T47D (cell line): Measurements from ENCODE around the gene ZNF215.
"Not testable (repeated sequence)": the region's sequence is repeated elsewhere in the genome, so short reads cannot be mapped to it uniquely, and the experiment has no call there.

Experiments used
- DNase-seq, 2 experiments: peaks; one replicate each; pipeline versions ENCODE4 v3.0.0 to v3.0.0-alpha.2; 2011 to 2012; ENCODE audit warnings: low read depth in 1 of 2, low spot score in 1 of 2
- JUND ChIP-seq: IDR thresholded peaks from 2 replicates; pipeline ENCODE4 v1.6.1; 2012; ENCODE audit warnings: low read depth
- in situ Hi-C: cut with HindIII; loops from 2 replicates; pipeline ENCODE4 v1.10.0; 2016; ENCODE audit warnings: low sequenced_read_pairs, low pct_unique_long_range_greater_than_20kb

ZNF215 gene

DNA sequence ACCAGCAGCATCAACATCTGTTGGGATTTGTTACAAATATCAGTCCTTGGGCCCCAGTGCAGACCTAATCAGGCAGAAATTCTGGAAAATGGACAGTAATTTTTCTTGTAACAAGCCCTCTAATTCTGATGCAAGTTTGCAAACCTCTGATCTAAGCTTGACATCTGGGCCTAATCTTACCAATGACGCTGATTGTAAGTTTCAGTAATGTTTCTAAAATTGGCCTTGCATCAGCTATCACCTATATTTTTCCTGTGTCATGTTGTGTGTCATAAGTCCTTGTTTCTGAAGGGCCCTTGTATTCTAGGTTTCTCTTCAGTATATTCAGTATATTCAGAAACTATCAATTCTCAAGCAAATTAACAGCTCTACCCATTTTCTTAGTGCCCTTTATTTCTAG, 36.4 kb downstream of the ZNF215 start:
- TF ChIP-seq JUND: no peak
- in situ Hi-C loops: no loop called here
- DNase-seq: no peak

DNA sequence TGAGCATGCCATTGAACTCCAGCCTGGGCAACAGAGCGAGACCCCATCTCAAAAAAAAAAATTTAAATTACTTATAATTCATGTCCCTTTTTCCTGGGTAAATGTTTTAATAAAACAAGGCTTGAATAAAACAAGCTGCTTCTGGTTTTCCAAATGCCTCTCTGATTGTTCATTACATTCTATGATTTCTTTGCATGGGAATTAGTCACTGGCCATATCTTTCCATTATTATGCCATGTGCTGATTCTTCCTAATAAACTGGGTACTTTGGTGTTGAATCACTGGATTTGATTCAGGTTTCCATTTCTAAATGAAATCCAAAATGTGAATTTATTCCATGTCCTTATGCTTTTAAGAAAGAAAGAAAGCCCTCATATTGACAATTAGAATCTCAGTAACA, 42.6 kb downstream of the ZNF215 start:
- in situ Hi-C loops: no loop called here
- DNase-seq: no peak
- TF ChIP-seq JUND: no peak

DNA sequence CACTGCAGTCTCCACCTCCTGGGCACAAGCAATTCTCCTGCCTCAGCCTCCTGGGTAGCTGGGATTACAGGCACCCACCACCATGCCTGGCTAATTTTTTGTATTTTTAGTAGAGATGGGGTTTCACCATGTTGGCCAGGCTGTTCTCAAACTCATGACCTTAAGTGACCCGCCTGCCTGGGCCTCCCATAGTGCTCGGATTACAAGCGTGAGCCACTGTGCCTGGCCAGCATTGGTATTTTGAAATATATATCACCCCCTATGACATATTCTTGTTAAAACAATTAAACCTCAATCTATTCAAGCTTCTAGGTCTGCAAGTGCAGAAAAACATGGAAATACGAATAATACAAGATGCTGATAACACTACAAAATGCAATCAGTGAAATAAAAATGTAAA, 43.6 kb downstream of the ZNF215 start:
- in situ Hi-C loops, DNase-seq: not testable (repeated sequence)

- no peak for TF ChIP-seq JUND
- no peak for DNase-seq
- in situ Hi-C loops: no loop called here
Observed at GRCh38 chr11:6979365-6979764, 53.1 kb downstream of the ZNF215 start.

DNA sequence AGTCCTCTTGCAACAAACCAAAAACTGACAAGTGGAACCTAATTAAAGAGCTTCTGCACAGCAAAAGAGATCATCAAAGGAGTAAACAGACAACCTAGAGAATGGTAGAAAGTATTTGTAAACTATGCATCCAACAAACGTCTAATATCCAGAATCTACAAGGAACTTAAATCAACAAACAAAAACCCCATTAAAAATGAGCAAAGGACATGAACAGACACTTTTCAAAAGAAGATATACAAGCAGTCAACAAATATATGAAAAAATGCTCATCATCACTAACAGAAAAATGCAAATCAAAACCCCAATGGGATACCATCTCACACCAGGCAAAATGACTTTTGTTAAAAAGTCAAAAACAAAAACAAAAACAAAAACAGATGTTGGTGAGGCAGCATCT, 60.3 kb downstream of the ZNF215 start:
- no peak for DNase-seq
- TF ChIP-seq JUND: no peak
- in situ Hi-C loops: no loop called here

- no peak for DNase-seq
- in situ Hi-C loops: no loop called here
- TF ChIP-seq JUND: no peak
Observed at GRCh38 chr11:6988506-6988905, 62.3 kb downstream of the ZNF215 start.

DNA sequence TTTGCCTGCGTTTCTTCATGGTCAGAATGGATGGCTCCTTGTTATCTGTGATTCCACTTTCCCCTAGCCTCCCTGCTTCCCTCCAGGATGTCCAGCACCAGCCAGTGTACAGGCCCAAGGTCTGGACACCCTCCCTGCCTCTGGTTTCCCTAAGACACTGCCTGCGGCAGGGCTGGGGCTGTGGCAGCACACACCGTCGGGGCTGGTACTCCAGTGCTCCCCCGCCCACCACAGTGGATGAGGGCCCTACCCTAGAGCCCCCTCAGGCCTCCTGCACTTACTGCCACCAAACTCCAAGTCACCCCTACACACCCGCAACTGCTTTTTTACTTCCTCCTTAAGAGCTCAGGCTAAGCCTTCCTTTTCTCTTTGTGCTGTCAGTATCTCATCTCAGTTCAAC, 65.0 kb downstream of the ZNF215 start:
- in situ Hi-C loops: no loop called here

GRCh38 chr11:6992026-6992425, 65.8 kb downstream of the ZNF215 start:
- no peak for TF ChIP-seq JUND
- in situ Hi-C loops: no loop called here

More for the DNA sequence above, 65.0 kb downstream of the ZNF215 start:
- DNase-seq: no peak
- TF ChIP-seq JUND: no peak

DNA sequence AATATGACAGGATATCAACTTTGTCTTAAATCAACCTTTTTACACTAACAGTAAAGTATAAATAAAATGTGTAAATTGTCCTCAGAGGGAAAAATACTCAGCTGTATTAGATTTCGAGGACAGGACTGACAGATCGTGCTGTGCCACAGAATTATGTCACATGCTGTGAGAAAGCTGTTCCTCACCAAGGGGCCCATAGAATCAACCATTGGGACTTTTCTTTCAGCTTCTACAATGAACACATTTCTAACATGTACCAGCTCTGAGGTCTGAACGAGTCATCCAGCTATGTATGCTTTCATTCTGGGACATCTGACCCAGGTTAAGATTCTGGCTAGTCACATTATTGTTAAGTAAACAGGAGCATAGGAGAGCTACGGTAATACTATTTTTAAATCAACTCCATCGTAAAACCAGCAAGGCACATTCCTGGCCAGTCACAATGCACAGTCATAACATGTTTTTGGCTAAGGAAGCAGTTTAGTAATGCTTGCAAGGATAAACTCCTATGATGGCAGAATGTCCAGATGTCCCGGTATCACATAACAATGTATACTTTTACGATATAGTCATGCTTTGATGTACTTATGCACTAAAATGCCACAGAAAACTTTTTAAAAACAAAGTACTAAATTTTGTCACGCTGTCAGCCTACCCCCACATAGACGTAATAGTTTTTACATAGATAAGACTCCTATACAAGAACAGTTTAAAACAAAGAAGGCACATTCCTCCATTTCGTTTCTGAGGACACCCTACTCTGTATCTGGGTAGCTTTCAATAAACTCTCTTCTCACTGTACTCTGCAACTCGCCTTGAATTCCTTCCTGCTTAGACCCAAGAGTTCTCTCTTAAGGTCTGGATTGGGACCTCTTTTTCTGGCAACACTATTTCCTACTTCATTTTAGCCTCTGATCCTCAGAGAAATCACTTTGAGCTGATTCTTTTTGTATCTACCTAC, 66.5 kb downstream of the ZNF215 start:
- peak in 1 of 2 experiments; percentile 12 for DNase-seq
- in situ Hi-C loops: no loop called here
- no peak for TF ChIP-seq JUND

More at GRCh38 chr11:6992026-6992425, 65.8 kb downstream of the ZNF215 start:
- peak in 1 of 2 experiments; percentile 44 for DNase-seq

DNA sequence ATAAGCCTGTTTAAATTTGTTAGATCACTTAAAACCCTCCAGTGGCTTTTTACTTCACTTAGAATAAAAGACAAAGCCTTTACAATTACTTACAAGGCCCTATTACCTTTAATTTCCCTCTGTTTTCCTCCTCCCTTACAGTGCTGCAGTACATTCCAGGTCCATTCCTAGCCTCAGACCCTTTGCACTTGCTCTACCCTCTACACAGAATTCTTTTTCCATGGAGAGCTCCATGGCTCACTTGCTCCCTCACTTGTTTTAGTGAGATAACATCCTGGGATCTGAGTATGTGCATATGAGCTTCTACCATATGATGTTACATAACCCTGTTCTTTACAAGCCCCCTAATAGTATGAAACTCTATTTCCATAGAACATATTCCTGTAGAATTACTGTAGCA, 69.5 kb downstream of the ZNF215 start:
- TF ChIP-seq JUND: no peak
- DNase-seq: no peak
- in situ Hi-C loops: no loop called here

- DNase-seq: no peak
- in situ Hi-C loops: no loop called here
- TF ChIP-seq JUND: no peak
Observed at GRCh38 chr11:7004482-7004881, 78.3 kb downstream of the ZNF215 start.
